Endothelial cell of umbilical vein (primary cell): ENCODE data around the gene RPL10A. TPM values are rescaled to one million over a fixed set of nuclear protein-coding genes. Genes with fewer than 3 reads are reported as not detected.

Experiments
- BruUV-seq: library from RNA; stranded (reverse); fragments of 400-500 nt; replicated peaks from 2 replicates; lab custom pipeline; 2021; lab: Mats Ljungman, UMichigan
- CTCF ChIA-PET: fragments of 300-600, 350-600 bp; sonication (Branson Sonifier 250); formaldehyde crosslinking; loops from one replicate; lab custom pipeline; 2021; ENCODE audit warnings: antibody characterized with exemption, inconsistent platforms; lab: Charles Lee
- POLR2A ChIA-PET: fragments of 300-600, 350-600 bp; sonication (Branson Sonifier 250); formaldehyde crosslinking; loops from one replicate; lab custom pipeline; 2021; ENCODE audit warnings: antibody characterized with exemption, inconsistent platforms; lab: Charles Lee
- DNase-seq: peaks from one replicate; pipeline ENCODE4 v3.0.0-alpha.2; 2011; ENCODE audit warnings: low read depth, low spot score
- FAIRE-seq: peaks from 2 replicates; lab custom pipeline; 2011; peaks lifted over from hg19 to GRCh38; lab: Jason Lieb, UNC
- H2AFZ ChIP-seq: 2 replicates; pipeline ENCODE4 v1.6.0; 2012; ENCODE audit warnings: low read depth, low read length, control low read depth, inconsistent platforms
- H3K27ac ChIP-seq: 2 replicates; pipeline ENCODE4 v1.5.1; 2011; ENCODE audit warnings: low read depth, mild to moderate bottlenecking, control low read depth, low read length, moderate library complexity; ENCODE audit not compliant: insufficient read depth
- H3K27me3 ChIP-seq, 2 experiments: 2 replicates each; pipeline versions ENCODE4 v1.6.0 to v1.6.1; 2011; ENCODE audit warnings: low read length in 2 of 2, mixed read lengths in 1 of 2; ENCODE audit not compliant: control insufficient read depth in 2 of 2, insufficient read depth in 2 of 2
- H3K36me3 ChIP-seq, 2 experiments: 2 replicates in 1 of 2; 3 replicates in 1 of 2; pipeline ENCODE4 v1.5.1; 2011; ENCODE audit warnings: low read length in 2 of 2, mild to moderate bottlenecking in 1 of 2, moderate library complexity in 1 of 2; ENCODE audit not compliant: control insufficient read depth in 2 of 2, insufficient read depth in 2 of 2; ENCODE audit errors: extremely low read depth in 1 of 2
- H3K4me1 ChIP-seq: 3 replicates; pipeline ENCODE4 v1.5.1; 2011; ENCODE audit warnings: mild to moderate bottlenecking, low read length; ENCODE audit not compliant: control insufficient read depth, insufficient read depth; ENCODE audit errors: extremely low read depth
- H3K4me2 ChIP-seq: 2 replicates; pipeline ENCODE4 v1.6.1; 2011; ENCODE audit warnings: low read length, control low read depth, mixed read lengths; ENCODE audit not compliant: insufficient read depth
- H3K4me3 ChIP-seq, 3 experiments: fragments of 200-600 bp in 1 of 3; sonication (generic), shearing (Covaris generic) in 1 of 3; replicated peaks in 1 of 3; 2 replicates each; pipeline ENCODE4 v1.5.1; 2011 to 2016; ENCODE audit warnings: control low read depth in 3 of 3, low read length in 3 of 3, mild to moderate bottlenecking in 2 of 3, inconsistent platforms in 1 of 3, low read depth in 1 of 3, moderate library complexity in 1 of 3; ENCODE audit not compliant: insufficient read depth in 1 of 3
- H3K79me2 ChIP-seq: 2 replicates; pipeline ENCODE4 v1.6.0; 2012; ENCODE audit warnings: low read length, inconsistent platforms; ENCODE audit not compliant: control insufficient read depth, insufficient read depth
- H3K9ac ChIP-seq: replicated peaks from 2 replicates; pipeline ENCODE3; 2011; ENCODE audit warnings: low read length, control low read depth; ENCODE audit not compliant: insufficient read depth; ENCODE audit errors: extremely low read depth
- H3K9me1 ChIP-seq: replicated peaks from 3 replicates; pipeline ENCODE4 v1.6.0; 2011; ENCODE audit warnings: mild to moderate bottlenecking, low read length; ENCODE audit not compliant: control insufficient read depth, insufficient read depth; ENCODE audit errors: extremely low read depth
- H3K9me3 ChIP-seq: replicated peaks from 2 replicates; pipeline ENCODE4 v1.5.1; 2012; ENCODE audit warnings: low read length, inconsistent platforms; ENCODE audit not compliant: control insufficient read depth, insufficient read depth
- H4K20me1 ChIP-seq: replicated peaks from 2 replicates; pipeline ENCODE3; 2011; ENCODE audit warnings: mild to moderate bottlenecking, low read length; ENCODE audit not compliant: control insufficient read depth, insufficient read depth; ENCODE audit errors: extremely low read depth
- CTCF ChIP-seq, 2 donors: IDR thresholded peaks; 1 replicate in 1 of 2; 2 replicates in 1 of 2; pipeline ENCODE4 v1.5.1; 2011; ENCODE audit warnings: low read length in 2 of 2, mild to moderate bottlenecking in 2 of 2, moderate library complexity in 2 of 2, control low read depth in 1 of 2, inconsistent platforms in 1 of 2, low read depth in 1 of 2; ENCODE audit not compliant: insufficient read depth in 1 of 2; ENCODE audit errors: extremely low read depth in 1 of 2
- EZH2 ChIP-seq: IDR thresholded peaks from 2 replicates; pipeline ENCODE4 v1.6.1; 2012; ENCODE audit warnings: borderline replicate concordance, low read depth, mild to moderate bottlenecking, moderate library complexity, low read length, inconsistent platforms; ENCODE audit not compliant: severe bottlenecking
- FOS ChIP-seq: IDR thresholded peaks from 2 replicates; pipeline ENCODE4 v1.6.1; 2011; ENCODE audit warnings: mild to moderate bottlenecking, low read length, moderate library complexity, borderline replicate concordance; ENCODE audit not compliant: insufficient read depth
- GATA2 ChIP-seq: IDR thresholded peaks from 2 replicates; pipeline ENCODE4 v1.7.0; 2011; ENCODE audit warnings: low read depth, mild to moderate bottlenecking, moderate library complexity, mixed read lengths, low read length; ENCODE audit not compliant: insufficient read length, insufficient read depth
- MAX ChIP-seq: IDR thresholded peaks from 2 replicates; pipeline ENCODE4 v1.6.1; 2011; ENCODE audit not compliant: insufficient read depth, insufficient read length
- POLR2A ChIP-seq: IDR thresholded peaks from 2 replicates; pipeline ENCODE4 v1.6.1; 2012; ENCODE audit warnings: low read depth, mild to moderate bottlenecking, control low read depth, low read length
- POLR2AphosphoS5 ChIP-seq: IDR thresholded peaks from 2 replicates; pipeline ENCODE4 v1.6.1; 2012; ENCODE audit warnings: low read depth, mild to moderate bottlenecking, control low read depth, low read length, moderate library complexity; ENCODE audit not compliant: insufficient read depth
- dilution Hi-C: fragments of 300-500 bp; cut with MboI; formaldehyde crosslinking; loops from one replicate; pipeline ENCODE4 v1.15.0; 2019; ENCODE audit warnings: low sequenced_read_pairs; ENCODE audit not compliant: extremely low pct_ligation_motif_present
- intact Hi-C: fragments of 100-400 bp; cut with micrococcal nuclease; formaldehyde crosslinking; loops from one replicate; pipeline ENCODE4 v1.10.0; 2022
- polyA plus RNA-seq, 4 experiments: library from polyadenylated mRNA; depleted of rRNA in 3 of 4; stranded (reverse) in 3 of 4; unstranded in 1 of 4; fragments of >200 nt; gene quantifications; 2 replicates each; pipeline versions ENCODE4 v1.2.1 to v1.2.3, GENCODE V29; 2011 to 2012; ENCODE audit warnings: missing spikeins in 1 of 4
- total RNA-seq: library from RNA; stranded (reverse); gene quantifications from 2 replicates; pipeline ENCODE4 v1.2.3, GENCODE V29; 2021

Gene RPL10A
- total and polyA plus RNA-seq, 2 donors (not counting 3 experiments of a cell fraction or from before 2014, with no cell fraction given): 1,339 to 1,956 TPM

GRCh38 chr6:35489066-35489465 lies 20.9 kb downstream of the RPL10A start:
- Histone ChIP-seq H3K27me3 (peaks cover 5 to 8% of the 10 kb centered on the region in 2 experiments), H3K36me3 (no peaks in the 10 kb centered on the region), H3K4me3 (no peak overlapping the region), H3K4me2 (no peak overlapping the region), H3K9me1 (no peaks in the 10 kb centered on the region), H3K9ac (no peak overlapping the region), H4K20me1 (no peaks in the 10 kb centered on the region), H3K79me2 (no peaks in the 10 kb centered on the region), H3K4me1 (no peaks in the 10 kb centered on the region), H2AFZ (no peak overlapping the region), H3K9me3 (no peaks in the 10 kb centered on the region), H3K27ac (no peak overlapping the region)
- CTCF ChIA-PET: interaction anchor here (1.2 kb wide), 1 partner anchor 12 kb away, joined by 3 read pairs; no protein-coding TSS in a partner anchor
- intact Hi-C loops (no loop called here), dilution Hi-C loops (no loop called here)
- TF ChIP-seq EZH2 (no peak), MAX (no peak), POLR2AphosphoS5 (no peak), FOS (no peak)
- POLR2A ChIA-PET: no interaction called here
- DNase-seq: no peak
- FAIRE-seq: no peak
- no TSS peak for BruUV-seq

GRCh38 chr6:35489995-35490791 lies 22.0 kb downstream of the RPL10A start:
- Histone ChIP-seq H3K4me3 (no peak overlapping the region), H3K4me1 (no peaks in the 10 kb centered on the region), H3K9me1 (no peaks in the 10 kb centered on the region), H3K27ac (no peak overlapping the region), H2AFZ (no peak overlapping the region), H3K36me3 (no peaks in the 10 kb centered on the region), H3K9me3 (no peaks in the 10 kb centered on the region), H3K79me2 (no peaks in the 10 kb centered on the region), H3K9ac (no peak overlapping the region), H3K27me3 (peaks cover 9% of the 10 kb centered on the region in 2 experiments), H3K4me2 (no peak overlapping the region), H4K20me1 (no peaks in the 10 kb centered on the region)
- no TSS peak for BruUV-seq
- intact Hi-C loops (no loop called here), dilution Hi-C loops (no loop called here)
- DNase-seq: no peak
- ChIA-PET POLR2A (no interaction called here), CTCF (interaction anchor here (0.6 to 0.7 kb wide), 2 partner anchors 17 to 25 kb away, joined by 3 read pairs; no protein-coding TSS in a partner anchor)
- TF ChIP-seq POLR2A (no peak), FOS (no peak), CTCF (IDR thresholded peaks at IDR 0.05; ENCODE audit: extremely low read depth in 1 of 2, insufficient read depth in 1 of 2, low read depth in 1 of 2, low read length in 2 of 2) (no peak), POLR2AphosphoS5 (no peak), GATA2 (no peak)
- no peak for FAIRE-seq
